ENCODE results near the gene EHBP1L1. TPM values are rescaled to one million over a fixed set of nuclear protein-coding genes. Genes with fewer than 3 reads are reported as not detected.

EHBP1L1 gene
- total RNA-seq (143 TPM), polyA plus RNA-seq (10 to 100 TPM in 1 of 4 donors, 1 to 10 TPM in 3; 7.8 to 11.6 (median 8.7) TPM)

- Mint-ChIP-seq H3K27ac (peak within 1 kb of the TSS; percentile 95 to 98 (median 97)), H3K9me3 (peaks cover 0 to 1% (median 0%) of the 10 kb centered on the region in 7 donors), H3K4me1 (peaks cover 0 to 64% (median 25%) of the 10 kb centered on the region in 4 donors), H3K36me3 (peaks cover 3% of the 10 kb centered on the region), H3K4me3 (peak within 1 kb of the TSS; percentile 94 to 97 (median 95)), H3K27me3 (no peaks in the 10 kb centered on the region)
- peak; percentile 70 to 88 (median 79) for DNase-seq
- ATAC-seq (ENCODE audit: low read depth in 2 of 2): peak; percentile 22 to 45
- H3K4me3 ChIP-seq (ENCODE audit: low read depth, low read length): peak within 1 kb of the TSS; percentile 96
- H3K9me3 ChIP-seq (ENCODE audit: control insufficient read depth in 2 of 2, low read length in 2 of 2): no peaks in the 10 kb centered on the region
- H3K36me3 ChIP-seq (ENCODE audit: control insufficient read depth, insufficient read depth, low read length): peaks cover 20% of the 10 kb centered on the region
- no peaks in the 10 kb centered on the region for H3K27me3 ChIP-seq (ENCODE audit: control insufficient read depth, insufficient read depth, low read length)
- H3K27ac ChIP-seq (ENCODE audit: insufficient read depth, low read length, poor library complexity, severe bottlenecking): peak within 1 kb of the TSS; percentile 100
- peaks cover 70% of the 10 kb centered on the region for H3K4me1 ChIP-seq (ENCODE audit: control insufficient read depth, insufficient read depth, low read length, poor library complexity, severe bottlenecking)
Observed at GRCh38 chr11:65575568-65576231, at the start of gene EHBP1L1. TSS of gene EHBP1L1 (plus strand) at chr11:65576053. CDS start at chr11:65576303, 250 bp downstream.

GRCh38 chr11:65526744-65527143, 49.1 kb upstream of the EHBP1L1 start:
- Histone ChIP-seq H3K36me3 (ENCODE audit: control insufficient read depth, insufficient read depth, low read length) (peaks cover 26% of the 10 kb centered on the region), H3K4me3 (ENCODE audit: low read depth, low read length) (no peak overlapping the region), H3K27ac (ENCODE audit: insufficient read depth, low read length, poor library complexity, severe bottlenecking) (no peak overlapping the region), H3K9me3 (ENCODE audit: control insufficient read depth in 2 of 2, low read length in 2 of 2) (no peaks in the 10 kb centered on the region), H3K27me3 (ENCODE audit: control insufficient read depth, insufficient read depth, low read length) (no peaks in the 10 kb centered on the region), H3K4me1 (ENCODE audit: control insufficient read depth, insufficient read depth, low read length, poor library complexity, severe bottlenecking) (peaks cover 48% of the 10 kb centered on the region)
- H3K4me1 Mint-ChIP-seq: peaks cover 17 to 64% (median 31%) of the 10 kb centered on the region in 4 donors
- ATAC-seq (ENCODE audit: low read depth in 2 of 2) (no peak), DNase-seq (no peak)
- no peaks in the 10 kb centered on the region for H3K27me3 Mint-ChIP-seq
- H3K9me3 Mint-ChIP-seq: no peaks in the 10 kb centered on the region
- no peak overlapping the region for H3K27ac Mint-ChIP-seq
- peaks cover 9% of the 10 kb centered on the region for H3K36me3 Mint-ChIP-seq
- peak overlapping the region; percentile 44 to 90 (median 74) for H3K4me3 Mint-ChIP-seq

GRCh38 chr11:65528819-65529350, 47.0 kb upstream of the EHBP1L1 start:
- Histone ChIP-seq H3K9me3 (ENCODE audit: control insufficient read depth in 2 of 2, low read length in 2 of 2) (no peaks in the 10 kb centered on the region), H3K27me3 (ENCODE audit: control insufficient read depth, insufficient read depth, low read length) (no peaks in the 10 kb centered on the region), H3K4me3 (ENCODE audit: low read depth, low read length) (no peak overlapping the region), H3K4me1 (ENCODE audit: control insufficient read depth, insufficient read depth, low read length, poor library complexity, severe bottlenecking) (peaks cover 27% of the 10 kb centered on the region), H3K27ac (ENCODE audit: insufficient read depth, low read length, poor library complexity, severe bottlenecking) (no peak overlapping the region), H3K36me3 (ENCODE audit: control insufficient read depth, insufficient read depth, low read length) (peaks cover 40% of the 10 kb centered on the region)
- H3K9me3 Mint-ChIP-seq: no peaks in the 10 kb centered on the region
- ATAC-seq (ENCODE audit: low read depth in 2 of 2) (no peak), DNase-seq (no peak)
- H3K4me1 Mint-ChIP-seq: peaks cover 4 to 45% (median 16%) of the 10 kb centered on the region in 4 donors
- H3K27ac Mint-ChIP-seq: peak overlapping the region in 1 of 3 donors; percentile 36
- no peaks in the 10 kb centered on the region for H3K27me3 Mint-ChIP-seq
- H3K36me3 Mint-ChIP-seq: peaks cover 10% of the 10 kb centered on the region
- H3K4me3 Mint-ChIP-seq: peak overlapping the region in 2 of 4 donors; percentile 48 to 78

- no peak overlapping the region for H3K27ac ChIP-seq (ENCODE audit: insufficient read depth, low read length, poor library complexity, severe bottlenecking)
- no peak for DNase-seq
- H3K36me3 Mint-ChIP-seq: peaks cover 10% of the 10 kb centered on the region
Observed at GRCh38 chr11:65529475-65530156, 46.2 kb upstream of the EHBP1L1 start.

GRCh38 chr11:65530157-65530496, 45.7 kb upstream of the EHBP1L1 start:
- peak; percentile 69 to 75 for ATAC-seq (ENCODE audit: low read depth in 2 of 2)
- no peaks in the 10 kb centered on the region for H3K27me3 ChIP-seq (ENCODE audit: control insufficient read depth, insufficient read depth, low read length)

More at GRCh38 chr11:65529475-65530156, 46.2 kb upstream of the EHBP1L1 start:
- Mint-ChIP-seq H3K4me1 (peaks cover under 1 to 38% (median 11%) of the 10 kb centered on the region in 4 donors), H3K27me3 (no peaks in the 10 kb centered on the region), H3K4me3 (peak overlapping the region in 3 of 4 donors; percentile 2 to 78 (median 38)), H3K27ac (peak overlapping the region; percentile 14 to 69 (median 43)), H3K9me3 (no peaks in the 10 kb centered on the region)
- Histone ChIP-seq H3K36me3 (ENCODE audit: control insufficient read depth, insufficient read depth, low read length) (peaks cover 40% of the 10 kb centered on the region), H3K27me3 (ENCODE audit: control insufficient read depth, insufficient read depth, low read length) (no peaks in the 10 kb centered on the region), H3K4me1 (ENCODE audit: control insufficient read depth, insufficient read depth, low read length, poor library complexity, severe bottlenecking) (peaks cover 20% of the 10 kb centered on the region), H3K4me3 (ENCODE audit: low read depth, low read length) (no peak overlapping the region), H3K9me3 (ENCODE audit: control insufficient read depth in 2 of 2, low read length in 2 of 2) (no peaks in the 10 kb centered on the region)
- ATAC-seq (ENCODE audit: low read depth in 2 of 2): no peak

GRCh38 chr11:65532388-65533064, 43.3 kb upstream of the EHBP1L1 start:
- peaks cover 10% of the 10 kb centered on the region for H3K36me3 Mint-ChIP-seq
- H3K36me3 ChIP-seq (ENCODE audit: control insufficient read depth, insufficient read depth, low read length): peaks cover 40% of the 10 kb centered on the region
- H3K27me3 ChIP-seq (ENCODE audit: control insufficient read depth, insufficient read depth, low read length): no peaks in the 10 kb centered on the region
- H3K9me3 ChIP-seq (ENCODE audit: control insufficient read depth in 2 of 2, low read length in 2 of 2): no peaks in the 10 kb centered on the region
- H3K4me3 Mint-ChIP-seq: no peak overlapping the region
- ATAC-seq (ENCODE audit: low read depth in 2 of 2) (no peak), DNase-seq (no peak)
- H3K27ac Mint-ChIP-seq: no peak overlapping the region
- no peak overlapping the region for H3K27ac ChIP-seq (ENCODE audit: insufficient read depth, low read length, poor library complexity, severe bottlenecking)
- H3K27me3 Mint-ChIP-seq: no peaks in the 10 kb centered on the region
- no peak overlapping the region for H3K4me3 ChIP-seq (ENCODE audit: low read depth, low read length)
- peaks cover 9% of the 10 kb centered on the region for H3K4me1 ChIP-seq (ENCODE audit: control insufficient read depth, insufficient read depth, low read length, poor library complexity, severe bottlenecking)
- no peaks in the 10 kb centered on the region for H3K9me3 Mint-ChIP-seq
- peaks cover 0 to 22% (median 8%) of the 10 kb centered on the region in 4 donors for H3K4me1 Mint-ChIP-seq

More at GRCh38 chr11:65530157-65530496, 45.7 kb upstream of the EHBP1L1 start:
- Mint-ChIP-seq H3K36me3 (peaks cover 10% of the 10 kb centered on the region), H3K4me1 (peaks cover 0 to 38% (median 11%) of the 10 kb centered on the region in 4 donors), H3K27me3 (no peaks in the 10 kb centered on the region), H3K27ac (peak overlapping the region; percentile 26 to 69 (median 43)), H3K9me3 (no peaks in the 10 kb centered on the region), H3K4me3 (peak overlapping the region in 2 of 4 donors; percentile 2 to 78)
- peak in 1 of 3 donors; percentile 72 for DNase-seq
- Histone ChIP-seq H3K9me3 (ENCODE audit: control insufficient read depth in 2 of 2, low read length in 2 of 2) (no peaks in the 10 kb centered on the region), H3K4me1 (ENCODE audit: control insufficient read depth, insufficient read depth, low read length, poor library complexity, severe bottlenecking) (peaks cover 20% of the 10 kb centered on the region), H3K4me3 (ENCODE audit: low read depth, low read length) (no peak overlapping the region), H3K36me3 (ENCODE audit: control insufficient read depth, insufficient read depth, low read length) (peaks cover 40% of the 10 kb centered on the region), H3K27ac (ENCODE audit: insufficient read depth, low read length, poor library complexity, severe bottlenecking) (no peak overlapping the region)

GRCh38 chr11:65535102-65535501, 40.8 kb upstream of the EHBP1L1 start:
- Histone ChIP-seq H3K9me3 (ENCODE audit: control insufficient read depth in 2 of 2, low read length in 2 of 2) (no peaks in the 10 kb centered on the region), H3K27me3 (ENCODE audit: control insufficient read depth, insufficient read depth, low read length) (no peaks in the 10 kb centered on the region), H3K4me1 (ENCODE audit: control insufficient read depth, insufficient read depth, low read length, poor library complexity, severe bottlenecking) (peaks cover 9% of the 10 kb centered on the region), H3K4me3 (ENCODE audit: low read depth, low read length) (no peak overlapping the region), H3K27ac (ENCODE audit: insufficient read depth, low read length, poor library complexity, severe bottlenecking) (no peak overlapping the region), H3K36me3 (ENCODE audit: control insufficient read depth, insufficient read depth, low read length) (peaks cover 40% of the 10 kb centered on the region)
- no peak for ATAC-seq (ENCODE audit: low read depth in 2 of 2)
- peaks cover 6% of the 10 kb centered on the region for H3K36me3 Mint-ChIP-seq
- no peak for DNase-seq
- no peaks in the 10 kb centered on the region for H3K27me3 Mint-ChIP-seq
- H3K4me3 Mint-ChIP-seq: peak overlapping the region in 1 of 4 donors; percentile 68
- no peaks in the 10 kb centered on the region for H3K9me3 Mint-ChIP-seq
- H3K27ac Mint-ChIP-seq: peak overlapping the region in 2 of 3 donors; percentile 37 to 56
- H3K4me1 Mint-ChIP-seq: peaks cover 0 to 12% (median 1%) of the 10 kb centered on the region in 4 donors

All from CD4-positive, CD25-positive, alpha-beta regulatory T cell (primary cell).